Endothelial cell of umbilical vein (primary cell): Measurements from ENCODE around the gene OSBPL5. TPM values are rescaled to one million over a fixed set of nuclear protein-coding genes. Genes with fewer than 3 reads are reported as not detected.

ENCODE experiments used
- BruUV-seq: library from RNA; stranded (reverse); fragments of 400-500 nt; replicated peaks from 2 replicates; lab custom pipeline; 2021; lab: Mats Ljungman, UMichigan
- CTCF ChIA-PET: fragments of 300-600, 350-600 bp; sonication (Branson Sonifier 250); formaldehyde crosslinking; loops from one replicate; lab custom pipeline; 2021; ENCODE audit warnings: antibody characterized with exemption, inconsistent platforms; lab: Charles Lee
- POLR2A ChIA-PET: fragments of 300-600, 350-600 bp; sonication (Branson Sonifier 250); formaldehyde crosslinking; loops from one replicate; lab custom pipeline; 2021; ENCODE audit warnings: antibody characterized with exemption, inconsistent platforms; lab: Charles Lee
- DNase-seq: peaks from one replicate; pipeline ENCODE4 v3.0.0-alpha.2; 2011; ENCODE audit warnings: low read depth, low spot score
- FAIRE-seq: peaks from 2 replicates; lab custom pipeline; 2011; peaks lifted over from hg19 to GRCh38; lab: Jason Lieb, UNC
- H2AFZ ChIP-seq: 2 replicates; pipeline ENCODE4 v1.6.0; 2012; ENCODE audit warnings: low read depth, low read length, control low read depth, inconsistent platforms
- H3K27ac ChIP-seq: 2 replicates; pipeline ENCODE4 v1.5.1; 2011; ENCODE audit warnings: low read depth, mild to moderate bottlenecking, control low read depth, low read length, moderate library complexity; ENCODE audit not compliant: insufficient read depth
- H3K27me3 ChIP-seq, 2 experiments: 2 replicates each; pipeline versions ENCODE4 v1.6.0 to v1.6.1; 2011; ENCODE audit warnings: low read length in 2 of 2, mixed read lengths in 1 of 2; ENCODE audit not compliant: control insufficient read depth in 2 of 2, insufficient read depth in 2 of 2
- H3K36me3 ChIP-seq, 2 experiments: 2 replicates in 1 of 2; 3 replicates in 1 of 2; pipeline ENCODE4 v1.5.1; 2011; ENCODE audit warnings: low read length in 2 of 2, mild to moderate bottlenecking in 1 of 2, moderate library complexity in 1 of 2; ENCODE audit not compliant: control insufficient read depth in 2 of 2, insufficient read depth in 2 of 2; ENCODE audit errors: extremely low read depth in 1 of 2
- H3K4me1 ChIP-seq: 3 replicates; pipeline ENCODE4 v1.5.1; 2011; ENCODE audit warnings: mild to moderate bottlenecking, low read length; ENCODE audit not compliant: control insufficient read depth, insufficient read depth; ENCODE audit errors: extremely low read depth
- H3K4me2 ChIP-seq: 2 replicates; pipeline ENCODE4 v1.6.1; 2011; ENCODE audit warnings: low read length, control low read depth, mixed read lengths; ENCODE audit not compliant: insufficient read depth
- H3K4me3 ChIP-seq, 3 experiments: fragments of 200-600 bp in 1 of 3; sonication (generic), shearing (Covaris generic) in 1 of 3; replicated peaks in 1 of 3; 2 replicates each; pipeline ENCODE4 v1.5.1; 2011 to 2016; ENCODE audit warnings: control low read depth in 3 of 3, low read length in 3 of 3, mild to moderate bottlenecking in 2 of 3, inconsistent platforms in 1 of 3, low read depth in 1 of 3, moderate library complexity in 1 of 3; ENCODE audit not compliant: insufficient read depth in 1 of 3
- H3K79me2 ChIP-seq: 2 replicates; pipeline ENCODE4 v1.6.0; 2012; ENCODE audit warnings: low read length, inconsistent platforms; ENCODE audit not compliant: control insufficient read depth, insufficient read depth
- H3K9ac ChIP-seq: replicated peaks from 2 replicates; pipeline ENCODE3; 2011; ENCODE audit warnings: low read length, control low read depth; ENCODE audit not compliant: insufficient read depth; ENCODE audit errors: extremely low read depth
- H3K9me1 ChIP-seq: replicated peaks from 3 replicates; pipeline ENCODE4 v1.6.0; 2011; ENCODE audit warnings: mild to moderate bottlenecking, low read length; ENCODE audit not compliant: control insufficient read depth, insufficient read depth; ENCODE audit errors: extremely low read depth
- H3K9me3 ChIP-seq: replicated peaks from 2 replicates; pipeline ENCODE4 v1.5.1; 2012; ENCODE audit warnings: low read length, inconsistent platforms; ENCODE audit not compliant: control insufficient read depth, insufficient read depth
- H4K20me1 ChIP-seq: replicated peaks from 2 replicates; pipeline ENCODE3; 2011; ENCODE audit warnings: mild to moderate bottlenecking, low read length; ENCODE audit not compliant: control insufficient read depth, insufficient read depth; ENCODE audit errors: extremely low read depth
- EZH2 ChIP-seq: IDR thresholded peaks from 2 replicates; pipeline ENCODE4 v1.6.1; 2012; ENCODE audit warnings: borderline replicate concordance, low read depth, mild to moderate bottlenecking, moderate library complexity, low read length, inconsistent platforms; ENCODE audit not compliant: severe bottlenecking
- FOS ChIP-seq: IDR thresholded peaks from 2 replicates; pipeline ENCODE4 v1.6.1; 2011; ENCODE audit warnings: mild to moderate bottlenecking, low read length, moderate library complexity, borderline replicate concordance; ENCODE audit not compliant: insufficient read depth
- GATA2 ChIP-seq: IDR thresholded peaks from 2 replicates; pipeline ENCODE4 v1.7.0; 2011; ENCODE audit warnings: low read depth, mild to moderate bottlenecking, moderate library complexity, mixed read lengths, low read length; ENCODE audit not compliant: insufficient read length, insufficient read depth
- JUN ChIP-seq: IDR thresholded peaks from 2 replicates; pipeline ENCODE4 v1.6.1; 2011; ENCODE audit warnings: borderline replicate concordance, low read depth; ENCODE audit not compliant: insufficient read length, insufficient read depth
- MYC ChIP-seq: IDR thresholded peaks from one replicate; pipeline ENCODE4 v1.6.1; 2011; ENCODE audit warnings: mild to moderate bottlenecking, low read depth, low read length
- POLR2A ChIP-seq: IDR thresholded peaks from 2 replicates; pipeline ENCODE4 v1.6.1; 2012; ENCODE audit warnings: low read depth, mild to moderate bottlenecking, control low read depth, low read length
- POLR2AphosphoS5 ChIP-seq: IDR thresholded peaks from 2 replicates; pipeline ENCODE4 v1.6.1; 2012; ENCODE audit warnings: low read depth, mild to moderate bottlenecking, control low read depth, low read length, moderate library complexity; ENCODE audit not compliant: insufficient read depth
- dilution Hi-C: fragments of 300-500 bp; cut with MboI; formaldehyde crosslinking; loops from one replicate; pipeline ENCODE4 v1.15.0; 2019; ENCODE audit warnings: low sequenced_read_pairs; ENCODE audit not compliant: extremely low pct_ligation_motif_present
- intact Hi-C: fragments of 100-400 bp; cut with micrococcal nuclease; formaldehyde crosslinking; loops from one replicate; pipeline ENCODE4 v1.10.0; 2022
- polyA plus RNA-seq, 4 experiments: library from polyadenylated mRNA; depleted of rRNA in 3 of 4; stranded (reverse) in 3 of 4; unstranded in 1 of 4; fragments of >200 nt; gene quantifications; 2 replicates each; pipeline versions ENCODE4 v1.2.1 to v1.2.3, GENCODE V29; 2011 to 2012; ENCODE audit warnings: missing spikeins in 1 of 4
- total RNA-seq: library from RNA; stranded (reverse); gene quantifications from 2 replicates; pipeline ENCODE4 v1.2.3, GENCODE V29; 2021
- TF ChIP-seq, protein P1 (sequence below), 2 donors: IDR thresholded peaks; 1 replicate in 1 of 2; 2 replicates in 1 of 2; pipeline ENCODE4 v1.5.1; 2011; ENCODE audit warnings: low read length in 2 of 2, mild to moderate bottlenecking in 2 of 2, moderate library complexity in 2 of 2, control low read depth in 1 of 2, inconsistent platforms in 1 of 2, low read depth in 1 of 2; ENCODE audit not compliant: insufficient read depth in 1 of 2; ENCODE audit errors: extremely low read depth in 1 of 2
- TF ChIP-seq, protein P2 (sequence below): IDR thresholded peaks from 2 replicates; pipeline ENCODE4 v1.6.1; 2011; ENCODE audit not compliant: insufficient read depth, insufficient read length

OSBPL5 gene
- total and polyA plus RNA-seq, 2 donors (not counting 3 experiments of a cell fraction or from before 2014, with no cell fraction given) = 8.7 to 37.7 TPM

DNA sequence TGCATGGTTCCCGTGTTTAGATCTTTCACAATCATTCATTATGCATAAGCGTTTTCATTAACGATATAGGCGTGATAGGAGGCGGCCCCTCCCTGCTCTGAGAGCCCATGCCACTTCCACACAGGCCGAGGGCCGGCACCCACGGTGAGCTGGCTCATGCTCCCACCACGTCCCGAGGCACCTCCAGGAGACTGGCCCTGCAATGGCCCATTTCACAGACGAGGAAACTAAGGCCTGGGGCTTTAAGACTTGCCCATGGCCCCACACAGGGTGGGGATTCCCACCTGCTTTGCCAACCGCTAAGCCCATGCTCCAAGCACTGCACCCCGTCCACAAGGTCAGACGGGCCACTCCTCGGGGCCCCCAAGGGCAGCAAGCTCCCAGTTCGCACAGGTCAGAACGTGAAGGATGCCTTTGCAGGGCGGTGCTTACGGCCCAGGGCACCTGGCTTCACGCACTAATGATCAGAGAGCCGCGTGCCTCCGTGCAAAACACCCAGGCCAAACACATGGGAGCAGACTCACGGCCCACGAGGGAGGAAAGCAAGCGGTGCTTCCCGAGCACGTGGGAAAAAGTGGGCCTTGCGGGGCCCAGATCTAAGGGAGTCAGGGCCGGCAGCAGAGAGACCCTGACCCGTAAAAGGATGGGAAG lies 8.3 kb downstream of the OSBPL5 start:
- H3K4me3 ChIP-seq = no peak overlapping the region
- H4K20me1 ChIP-seq = no peaks in the 10 kb centered on the region
- no peaks in the 10 kb centered on the region for H3K9me1 ChIP-seq
- BruUV-seq = no TSS peak
- no peaks in the 10 kb centered on the region for H3K9me3 ChIP-seq
- no peaks in the 10 kb centered on the region for H3K36me3 ChIP-seq
- ChIA-PET POLR2A (no interaction called here), CTCF (interaction anchor here (1.0 kb wide), 1 partner anchor 38 kb away, joined by 3 read pairs; no protein-coding TSS in a partner anchor)
- peaks cover 41% of the 10 kb centered on the region for H3K79me2 ChIP-seq
- H3K27me3 ChIP-seq = no peaks in the 10 kb centered on the region
- intact Hi-C loops (no loop called here), dilution Hi-C loops (no loop called here)
- FAIRE-seq (no peak), DNase-seq (no peak)
- no peak overlapping the region for H3K27ac ChIP-seq
- H3K9ac ChIP-seq = no peak overlapping the region
- peaks cover 4% of the 10 kb centered on the region for H3K4me1 ChIP-seq
- TF ChIP-seq, protein P1, sequence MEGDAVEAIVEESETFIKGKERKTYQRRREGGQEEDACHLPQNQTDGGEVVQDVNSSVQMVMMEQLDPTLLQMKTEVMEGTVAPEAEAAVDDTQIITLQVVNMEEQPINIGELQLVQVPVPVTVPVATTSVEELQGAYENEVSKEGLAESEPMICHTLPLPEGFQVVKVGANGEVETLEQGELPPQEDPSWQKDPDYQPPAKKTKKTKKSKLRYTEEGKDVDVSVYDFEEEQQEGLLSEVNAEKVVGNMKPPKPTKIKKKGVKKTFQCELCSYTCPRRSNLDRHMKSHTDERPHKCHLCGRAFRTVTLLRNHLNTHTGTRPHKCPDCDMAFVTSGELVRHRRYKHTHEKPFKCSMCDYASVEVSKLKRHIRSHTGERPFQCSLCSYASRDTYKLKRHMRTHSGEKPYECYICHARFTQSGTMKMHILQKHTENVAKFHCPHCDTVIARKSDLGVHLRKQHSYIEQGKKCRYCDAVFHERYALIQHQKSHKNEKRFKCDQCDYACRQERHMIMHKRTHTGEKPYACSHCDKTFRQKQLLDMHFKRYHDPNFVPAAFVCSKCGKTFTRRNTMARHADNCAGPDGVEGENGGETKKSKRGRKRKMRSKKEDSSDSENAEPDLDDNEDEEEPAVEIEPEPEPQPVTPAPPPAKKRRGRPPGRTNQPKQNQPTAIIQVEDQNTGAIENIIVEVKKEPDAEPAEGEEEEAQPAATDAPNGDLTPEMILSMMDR (IDR thresholded peaks at IDR 0.05; ENCODE audit: extremely low read depth in 1 of 2, insufficient read depth in 1 of 2, low read depth in 1 of 2, low read length in 2 of 2) = no peak
- TF ChIP-seq MYC = no peak
- no peak for TF ChIP-seq POLR2AphosphoS5
- no peak for TF ChIP-seq GATA2
- TF ChIP-seq POLR2A = no peak
- no peak for TF ChIP-seq FOS
- TF ChIP-seq, protein P2, sequence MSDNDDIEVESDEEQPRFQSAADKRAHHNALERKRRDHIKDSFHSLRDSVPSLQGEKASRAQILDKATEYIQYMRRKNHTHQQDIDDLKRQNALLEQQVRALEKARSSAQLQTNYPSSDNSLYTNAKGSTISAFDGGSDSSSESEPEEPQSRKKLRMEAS = no peak
- no peak for TF ChIP-seq JUN
- no peak for TF ChIP-seq EZH2
- H3K4me2 ChIP-seq = no peak overlapping the region
- no peak overlapping the region for H2AFZ ChIP-seq
